H4 (cell line): ENCODE measurements around the gene LPIN1. TPM values are rescaled to one million over a fixed set of nuclear protein-coding genes. Genes with fewer than 3 reads are reported as not detected.

ENCODE experiments used
- DNase-seq: peaks from one replicate; pipeline ENCODE4 v3.0.0-alpha.2; 2015; ENCODE audit warnings: low spot score
- total RNA-seq: library from RNA; depleted of rRNA; stranded (reverse); fragments of >200 nt; shearing (Covaris generic); gene quantifications from 2 replicates; pipeline ENCODE4 v1.2.3, GENCODE V29; 2014; rRNA removed

The LPIN1 gene
- total RNA-seq, 1 experiment from 2014 or later: 27.9 TPM

DNA sequence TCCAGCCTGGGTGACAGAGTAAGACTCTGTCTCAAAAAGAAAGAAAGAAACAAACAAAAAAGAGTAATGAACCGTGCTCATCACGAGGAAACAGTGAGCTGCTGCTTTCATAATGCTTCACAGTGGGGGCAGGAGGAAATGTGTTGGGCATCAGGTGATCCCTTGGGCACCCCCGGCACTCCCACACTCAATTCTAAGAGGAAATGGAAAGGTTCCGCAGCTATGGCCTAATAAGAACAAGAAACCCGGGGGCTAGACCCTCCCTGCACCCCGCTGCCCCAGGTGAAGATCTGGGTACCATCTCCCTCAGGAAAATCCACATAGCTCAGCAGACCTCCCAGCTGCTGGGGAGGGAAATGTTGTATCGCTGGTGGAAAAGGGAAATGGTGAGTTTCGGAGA is 118.9 kb downstream of the LPIN1 start:
- no peak for DNase-seq

- no peak for DNase-seq
Measured at GRCh38 chr2:11865805-11866204, 119.4 kb downstream of the LPIN1 start.

- DNase-seq: no peak
Measured at GRCh38 chr2:11866358-11867335, 120.2 kb downstream of the LPIN1 start.

DNA sequence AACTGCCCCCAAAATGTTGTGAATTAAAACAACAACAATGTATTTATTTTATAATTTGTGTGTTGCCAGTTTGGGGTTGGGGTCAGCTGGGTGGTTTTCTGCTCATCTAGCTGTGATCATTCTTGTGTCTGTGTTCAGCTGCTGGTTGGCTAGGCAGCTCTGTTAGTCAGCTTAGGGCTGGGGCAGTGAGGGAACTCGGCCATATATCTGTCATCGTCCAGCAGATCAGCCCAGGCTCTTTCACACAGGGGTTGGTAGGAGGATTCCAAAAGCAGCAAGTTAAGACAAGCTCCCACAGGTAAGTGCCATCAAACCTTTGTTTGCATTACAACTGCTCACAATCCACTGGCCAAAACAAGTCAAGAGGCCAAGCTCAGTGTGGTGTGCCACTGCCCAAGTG is 121.5 kb downstream of the LPIN1 start:
- no peak for DNase-seq

DNA sequence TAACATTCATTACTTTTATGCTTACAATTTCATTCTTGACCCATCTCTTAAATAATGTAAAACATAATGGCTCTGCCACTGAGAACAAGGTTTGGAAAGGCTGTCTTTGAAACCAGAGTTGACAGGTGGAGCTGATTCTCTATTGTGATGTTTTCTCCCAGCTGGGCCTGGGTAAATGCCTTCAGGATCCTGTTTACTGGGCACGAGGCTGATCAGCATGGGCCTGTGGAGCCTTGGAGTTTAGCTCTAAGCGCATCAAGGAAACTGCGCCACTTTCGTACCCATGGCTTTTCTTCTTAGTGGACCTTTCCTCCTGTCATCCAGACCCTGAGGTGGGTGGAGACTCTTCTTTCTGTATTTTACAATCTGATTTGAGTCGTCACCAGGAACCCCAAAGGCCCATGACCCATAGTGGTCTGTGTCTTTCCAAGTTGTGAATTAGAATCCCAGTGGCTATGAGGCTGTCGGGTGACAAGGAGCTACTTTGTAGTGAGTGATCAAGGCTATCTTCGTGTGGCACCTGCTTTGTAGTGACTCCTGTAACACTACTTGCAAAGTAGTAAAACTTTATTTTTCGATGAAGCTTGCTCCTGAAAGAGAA is 123.1 kb downstream of the LPIN1 start:
- DNase-seq: no peak

DNA sequence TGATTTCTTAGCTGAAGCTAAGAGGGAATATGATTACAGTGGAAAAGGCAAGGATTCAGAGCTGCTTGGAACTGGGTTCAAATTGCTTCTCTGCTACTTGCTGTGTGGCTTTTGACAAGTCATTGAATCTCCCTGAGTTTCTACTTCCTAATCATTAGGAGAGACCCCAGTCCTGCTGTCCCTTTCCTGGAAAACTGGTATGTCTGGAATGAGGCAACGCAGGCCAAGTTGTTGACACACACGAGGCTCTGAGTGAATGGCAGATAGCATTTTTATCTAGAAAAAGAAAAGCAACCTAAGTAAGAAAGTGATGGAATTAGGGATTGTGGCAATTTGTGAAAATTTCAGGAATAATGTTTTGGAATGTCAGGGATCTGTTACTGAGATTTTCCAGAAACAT is 123.6 kb downstream of the LPIN1 start:
- DNase-seq: no peak

DNA sequence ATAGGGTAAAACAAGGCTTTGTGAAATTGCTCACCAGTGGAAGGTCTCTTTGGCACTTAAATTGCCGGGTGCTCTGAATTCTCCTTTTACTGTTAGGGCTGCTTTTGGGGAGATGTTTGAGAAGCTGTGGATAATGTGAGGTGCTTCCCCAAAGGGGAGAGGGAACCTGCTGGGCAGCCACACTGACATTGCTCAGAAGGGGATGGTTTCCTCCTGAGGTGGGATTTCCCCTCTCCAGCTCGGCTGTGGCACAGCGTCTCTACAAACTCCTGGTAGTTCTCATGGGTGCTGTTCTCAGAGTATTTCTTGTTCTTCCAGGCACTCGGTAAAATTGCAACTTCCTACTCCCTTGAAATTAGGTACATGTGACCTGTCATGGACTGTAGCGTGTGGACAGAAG is 124.2 kb downstream of the LPIN1 start:
- DNase-seq: no peak

- DNase-seq: no peak
Measured at GRCh38 chr2:11871421-11871820, 125.0 kb downstream of the LPIN1 start.

GRCh38 chr2:11872247-11872947 is 126.0 kb downstream of the LPIN1 start:
- DNase-seq: no peak

- DNase-seq: no peak
Measured at GRCh38 chr2:11872948-11873269, 126.5 kb downstream of the LPIN1 start.

DNA sequence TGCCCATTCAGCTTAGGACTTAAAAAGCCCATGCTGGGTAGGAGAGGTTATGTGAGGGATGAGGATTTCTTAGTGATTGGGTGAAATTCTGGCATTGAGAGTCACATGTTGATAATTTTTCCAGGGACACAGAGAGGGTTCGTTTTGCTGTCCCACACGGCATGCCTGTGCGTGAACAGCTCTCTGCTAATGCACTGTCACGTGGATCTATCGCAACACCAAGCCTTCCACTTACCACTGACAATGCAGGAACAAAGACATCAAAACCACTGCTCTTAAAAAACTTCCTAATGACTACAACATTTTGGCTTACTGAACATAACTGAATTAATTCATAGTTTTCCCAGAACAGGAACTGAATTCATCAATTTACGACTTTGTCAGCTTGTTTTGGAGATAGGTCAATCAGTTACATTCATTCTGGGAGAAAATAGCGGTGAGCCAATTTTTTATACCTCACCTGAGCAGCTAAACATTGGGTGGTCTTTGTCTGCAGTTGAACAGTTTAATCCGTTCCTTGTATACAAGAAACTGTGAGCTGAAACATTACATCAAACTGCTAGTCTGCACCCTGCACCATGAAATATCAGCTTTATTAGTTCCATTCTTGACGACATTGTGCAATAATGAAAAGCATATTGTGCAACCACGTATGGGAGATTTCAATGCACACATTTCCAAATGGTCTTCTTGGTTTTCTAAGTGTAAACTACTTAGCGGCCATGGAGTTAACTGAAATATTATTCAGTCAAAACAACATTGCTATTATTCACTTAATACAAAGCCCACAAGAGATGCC is 127.1 kb downstream of the LPIN1 start:
- DNase-seq: no peak

DNA sequence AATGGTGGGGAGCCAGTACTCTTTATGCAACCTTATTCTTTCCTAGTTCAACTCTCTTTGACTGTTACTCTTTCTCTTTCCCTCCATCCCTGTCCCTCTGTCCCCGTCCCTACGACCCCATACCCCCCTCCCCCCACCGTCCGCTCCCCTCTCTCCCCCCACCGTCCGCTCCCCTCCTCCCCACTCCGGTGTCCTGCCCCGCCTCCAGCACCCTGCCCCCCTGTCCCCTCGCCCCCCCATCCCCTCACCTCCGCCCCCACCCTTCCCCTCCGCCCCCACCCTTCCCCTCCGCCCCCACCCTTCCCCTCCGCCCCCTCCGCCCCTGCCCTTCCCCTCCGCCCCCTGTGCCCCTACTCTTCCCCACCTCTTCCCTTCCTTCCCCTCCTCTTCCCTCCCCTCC is 128.4 kb downstream of the LPIN1 start:
- no peak for DNase-seq

- no peak for DNase-seq
Measured at GRCh38 chr2:11875481-11875880, 129.0 kb downstream of the LPIN1 start.

GRCh38 chr2:11876436-11876835 is 130.0 kb downstream of the LPIN1 start:
- no peak for DNase-seq

GRCh38 chr2:11876889-11877288 is 130.5 kb downstream of the LPIN1 start:
- DNase-seq: no peak

Other genes starting within 250 kb of the LPIN1 start
- gene GREB1, start 212.6 kb upstream of the LPIN1 start, total RNA-seq: 4.2 and 6.6 TPM in 2 replicates
- not detected in 2 replicates for gene NTSR2, start 76.4 kb upstream of the LPIN1 start, total RNA-seq